HEK293 (cell line): Measurements from ENCODE around the gene DAGLA.

ENCODE experiments used
- CTCF ChIA-PET: fragments of 350-600 bp; formaldehyde crosslinking; extraction: SDS; loops from one replicate; lab custom pipeline; 2021; ENCODE audit warnings: antibody characterized with exemption; lab: Yijun Ruan, JAX
- POLR2A ChIA-PET: fragments of 300-600 bp; formaldehyde crosslinking; extraction: SDS; loops from one replicate; lab custom pipeline; 2020; ENCODE audit warnings: antibody characterized with exemption, inconsistent platforms; lab: Yijun Ruan, JAX
- H3K27ac ChIP-seq: fragments of 200-500 bp; sonication (Bioruptor generic); 2 replicates; pipeline ENCODE4 v1.5.1; 2014; ENCODE audit warnings: low read depth, low read length, control low read depth, inconsistent platforms; ENCODE audit errors: extremely low read depth
- H3K36me3 ChIP-seq, 2 experiments: fragments of 200-500 bp in 1 of 2; sonication (Bioruptor generic) in 1 of 2; 1 replicate in 1 of 2; 2 replicates in 1 of 2; pipeline ENCODE4 v1.5.1; 2014 to 2017; ENCODE audit warnings: inconsistent platforms in 2 of 2, low read length in 2 of 2; ENCODE audit not compliant: control insufficient read depth in 2 of 2, insufficient read depth in 1 of 2
- H3K4me1 ChIP-seq: fragments of 200-500 bp; sonication (Bioruptor generic); 2 replicates; pipeline ENCODE4 v1.5.1; 2014; ENCODE audit warnings: mild to moderate bottlenecking, low read length, inconsistent platforms; ENCODE audit not compliant: control insufficient read depth, insufficient read depth
- H3K4me3 ChIP-seq: 2 replicates; pipeline ENCODE4 v1.5.1; 2011; ENCODE audit warnings: low read depth, mild to moderate bottlenecking, control low read depth, low read length, moderate library complexity
- H3K9me3 ChIP-seq: fragments of 200-500 bp; sonication (Bioruptor generic); 2 replicates; pipeline ENCODE4 v1.5.1; 2014; ENCODE audit warnings: low read depth, low read length, inconsistent platforms; ENCODE audit not compliant: control insufficient read depth, insufficient read depth
- EGR2 ChIP-seq: fragments of 450-650 bp; formaldehyde crosslinking; IDR thresholded peaks from 2 replicates; pipeline ENCODE4 v1.5.1; 2016; ENCODE audit warnings: low read depth, missing biosample characterization, missing genetic modification characterization
- KLF9 ChIP-seq: fragments of 450-650 bp; formaldehyde crosslinking; IDR thresholded peaks from 2 replicates; pipeline ENCODE4 v1.5.1; 2016; ENCODE audit warnings: missing biosample characterization, missing genetic modification characterization, low read depth
- TCF7L2 ChIP-seq: IDR thresholded peaks from 2 replicates; pipeline ENCODE4 v1.6.1; 2011; ENCODE audit warnings: low read depth, mild to moderate bottlenecking, inconsistent platforms, low read length, moderate library complexity, borderline replicate concordance
- ZBTB1 ChIP-seq: fragments of 450-650 bp; formaldehyde crosslinking; IDR thresholded peaks from 2 replicates; pipeline ENCODE4 v1.5.1; 2016; ENCODE audit warnings: missing biosample characterization, missing genetic modification characterization
- ZBTB17 ChIP-seq: fragments of 450-650 bp; formaldehyde crosslinking; IDR thresholded peaks from 2 replicates; pipeline ENCODE4 v1.5.1; 2016; ENCODE audit warnings: missing biosample characterization, missing genetic modification characterization
- ZBTB20 ChIP-seq: fragments of 450-650 bp; formaldehyde crosslinking; IDR thresholded peaks from 2 replicates; pipeline ENCODE4 v1.5.1; 2016; ENCODE audit warnings: missing biosample characterization, missing genetic modification characterization
- ZFHX2 ChIP-seq: fragments of 450-650 bp; formaldehyde crosslinking; conservative IDR thresholded peaks from 2 replicates; pipeline ENCODE4 v1.5.1; 2016; ENCODE audit warnings: missing biosample characterization, missing genetic modification characterization
- ZIC2 ChIP-seq: fragments of 450-650 bp; formaldehyde crosslinking; IDR thresholded peaks from 2 replicates; pipeline ENCODE4 v1.5.1; 2016; ENCODE audit warnings: missing biosample characterization, missing genetic modification characterization
- ZNF133 ChIP-seq: fragments of 450-650 bp; formaldehyde crosslinking; IDR thresholded peaks from 2 replicates; pipeline ENCODE4 v1.5.1; 2016; ENCODE audit warnings: missing biosample characterization, missing genetic modification characterization
- ZNF266 ChIP-seq: fragments of 450-650 bp; formaldehyde crosslinking; IDR thresholded peaks from 2 replicates; pipeline ENCODE4 v1.5.1; 2016; ENCODE audit warnings: missing biosample characterization, missing genetic modification characterization, low read depth
- ZNF433 ChIP-seq: fragments of 450-650 bp; formaldehyde crosslinking; IDR thresholded peaks from 2 replicates; pipeline ENCODE4 v1.5.1; 2016; ENCODE audit warnings: missing biosample characterization, missing genetic modification characterization, low read depth
- ZNF555 ChIP-seq: fragments of 450-650 bp; formaldehyde crosslinking; conservative IDR thresholded peaks from 2 replicates; pipeline ENCODE4 v1.5.1; 2017; ENCODE audit warnings: missing biosample characterization, mild to moderate bottlenecking, missing genetic modification characterization, inconsistent platforms
- ZNF707 ChIP-seq: fragments of 450-650 bp; formaldehyde crosslinking; IDR thresholded peaks from 2 replicates; pipeline ENCODE4 v1.5.1; 2016; ENCODE audit warnings: missing biosample characterization, missing genetic modification characterization
- ZSCAN30 ChIP-seq: fragments of 450-650 bp; IDR thresholded peaks from 2 replicates; pipeline ENCODE4 v1.5.1; 2018; ENCODE audit warnings: missing biosample characterization, mild to moderate bottlenecking, missing genetic modification characterization, moderate library complexity
- TF ChIP-seq, protein P1 (sequence below): fragments of 450-650 bp; formaldehyde crosslinking; IDR thresholded peaks from 2 replicates; pipeline ENCODE4 v1.5.1; 2016; ENCODE audit warnings: missing biosample characterization, missing genetic modification characterization
- TF ChIP-seq, protein P2 (sequence below): fragments of 450-650 bp; formaldehyde crosslinking; IDR thresholded peaks from 2 replicates; pipeline ENCODE4 v1.5.1; 2016; ENCODE audit warnings: missing biosample characterization, missing genetic modification characterization
- TF ChIP-seq, protein P3 (sequence below): fragments of 450-650 bp; formaldehyde crosslinking; IDR thresholded peaks from 2 replicates; pipeline ENCODE4 v1.5.1; 2016; ENCODE audit warnings: missing biosample characterization, missing genetic modification characterization

Gene DAGLA

DNA sequence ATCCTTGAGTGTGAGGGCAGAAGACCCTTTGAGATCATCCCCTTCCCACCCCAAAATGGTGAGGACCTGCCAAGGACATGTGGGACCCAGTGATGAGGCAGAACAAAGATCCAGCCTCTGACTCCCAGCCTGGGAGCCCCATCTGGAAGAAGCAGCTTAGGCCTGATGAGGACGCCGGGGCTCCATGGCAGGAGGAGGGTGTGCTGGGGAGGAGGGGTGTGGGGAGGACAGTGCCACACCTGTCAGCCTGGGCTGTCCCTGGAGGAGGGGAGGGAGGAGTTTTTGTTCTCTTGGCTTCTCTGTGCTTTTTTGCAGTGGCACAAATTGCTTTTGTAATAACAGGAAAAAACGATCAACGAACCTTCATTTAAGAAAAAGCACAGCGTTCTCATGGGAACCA is 44.4 kb upstream of the DAGLA start:
- CTCF ChIA-PET, result interaction anchor here (0.5 to 6.6 kb wide), 7 partner anchors 13 to 189 kb away, joined by 3 to 47 read pairs (median 4); no protein-coding TSS in a partner anchor
- Histone ChIP-seq H3K9me3 (no peaks in the 10 kb centered on the region), H3K4me3 (no peak overlapping the region)
- TF ChIP-seq, protein P1, sequence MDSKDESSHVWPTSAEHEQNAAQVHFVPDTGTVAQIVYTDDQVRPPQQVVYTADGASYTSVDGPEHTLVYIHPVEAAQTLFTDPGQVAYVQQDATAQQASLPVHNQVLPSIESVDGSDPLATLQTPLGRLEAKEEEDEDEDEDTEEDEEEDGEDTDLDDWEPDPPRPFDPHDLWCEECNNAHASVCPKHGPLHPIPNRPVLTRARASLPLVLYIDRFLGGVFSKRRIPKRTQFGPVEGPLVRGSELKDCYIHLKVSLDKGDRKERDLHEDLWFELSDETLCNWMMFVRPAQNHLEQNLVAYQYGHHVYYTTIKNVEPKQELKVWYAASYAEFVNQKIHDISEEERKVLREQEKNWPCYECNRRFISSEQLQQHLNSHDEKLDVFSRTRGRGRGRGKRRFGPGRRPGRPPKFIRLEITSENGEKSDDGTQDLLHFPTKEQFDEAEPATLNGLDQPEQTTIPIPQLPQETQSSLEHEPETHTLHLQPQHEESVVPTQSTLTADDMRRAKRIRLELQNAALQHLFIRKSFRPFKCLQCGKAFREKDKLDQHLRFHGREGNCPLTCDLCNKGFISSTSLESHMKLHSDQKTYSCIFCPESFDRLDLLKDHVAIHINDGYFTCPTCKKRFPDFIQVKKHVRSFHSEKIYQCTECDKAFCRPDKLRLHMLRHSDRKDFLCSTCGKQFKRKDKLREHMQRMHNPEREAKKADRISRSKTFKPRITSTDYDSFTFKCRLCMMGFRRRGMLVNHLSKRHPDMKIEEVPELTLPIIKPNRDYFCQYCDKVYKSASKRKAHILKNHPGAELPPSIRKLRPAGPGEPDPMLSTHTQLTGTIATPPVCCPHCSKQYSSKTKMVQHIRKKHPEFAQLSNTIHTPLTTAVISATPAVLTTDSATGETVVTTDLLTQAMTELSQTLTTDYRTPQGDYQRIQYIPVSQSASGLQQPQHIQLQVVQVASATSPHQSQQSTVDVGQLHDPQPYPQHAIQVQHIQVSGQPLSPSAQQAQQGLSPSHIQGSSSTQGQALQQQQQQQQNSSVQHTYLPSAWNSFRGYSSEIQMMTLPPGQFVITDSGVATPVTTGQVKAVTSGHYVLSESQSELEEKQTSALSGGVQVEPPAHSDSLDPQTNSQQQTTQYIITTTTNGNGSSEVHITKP (tag by site-specific recombination), result no peak
- TF ChIP-seq TCF7L2 (no peak), ZNF266 (no peak), ZBTB17 (no peak), KLF9 (tag by site-specific recombination) (no peak), ZNF133 (tag by site-specific recombination) (no peak), ZFHX2 (tag by site-specific recombination) (no peak), ZNF433 (tag by site-specific recombination) (no peak), ZSCAN30 (tag by site-specific recombination) (no peak), EGR2 (tag by site-specific recombination) (no peak), ZBTB20 (tag by site-specific recombination) (no peak), ZNF555 (tag by site-specific recombination) (no peak), ZNF707 (tag by site-specific recombination) (no peak), ZIC2 (no peak)
- TF ChIP-seq, protein P2, sequence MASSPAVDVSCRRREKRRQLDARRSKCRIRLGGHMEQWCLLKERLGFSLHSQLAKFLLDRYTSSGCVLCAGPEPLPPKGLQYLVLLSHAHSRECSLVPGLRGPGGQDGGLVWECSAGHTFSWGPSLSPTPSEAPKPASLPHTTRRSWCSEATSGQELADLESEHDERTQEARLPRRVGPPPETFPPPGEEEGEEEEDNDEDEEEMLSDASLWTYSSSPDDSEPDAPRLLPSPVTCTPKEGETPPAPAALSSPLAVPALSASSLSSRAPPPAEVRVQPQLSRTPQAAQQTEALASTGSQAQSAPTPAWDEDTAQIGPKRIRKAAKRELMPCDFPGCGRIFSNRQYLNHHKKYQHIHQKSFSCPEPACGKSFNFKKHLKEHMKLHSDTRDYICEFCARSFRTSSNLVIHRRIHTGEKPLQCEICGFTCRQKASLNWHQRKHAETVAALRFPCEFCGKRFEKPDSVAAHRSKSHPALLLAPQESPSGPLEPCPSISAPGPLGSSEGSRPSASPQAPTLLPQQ (tag by site-specific recombination), result no peak
- TF ChIP-seq, protein P3, sequence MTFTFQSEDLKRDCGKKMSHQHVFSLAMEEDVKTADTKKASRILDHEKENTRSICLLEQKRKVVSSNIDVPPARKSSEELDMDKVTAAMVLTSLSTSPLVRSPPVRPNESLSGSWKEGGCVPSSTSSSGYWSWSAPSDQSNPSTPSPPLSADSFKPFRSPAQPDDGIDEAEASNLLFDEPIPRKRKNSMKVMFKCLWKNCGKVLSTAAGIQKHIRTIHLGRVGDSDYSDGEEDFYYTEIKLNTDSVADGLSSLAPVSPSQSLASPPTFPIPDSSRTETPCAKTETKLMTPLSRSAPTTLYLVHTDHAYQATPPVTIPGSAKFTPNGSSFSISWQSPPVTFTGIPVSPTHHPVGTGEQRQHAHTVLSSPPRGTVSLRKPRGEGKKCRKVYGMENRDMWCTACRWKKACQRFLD (tag by site-specific recombination), result no peak
- TF ChIP-seq, all 188 proteins: peak for 0
- H3K36me3 ChIP-seq, result no peaks in the 10 kb centered on the region
- POLR2A ChIA-PET, result no interaction called here
- no peak overlapping the region for H3K27ac ChIP-seq
- H3K4me1 ChIP-seq, result no peaks in the 10 kb centered on the region

DNA sequence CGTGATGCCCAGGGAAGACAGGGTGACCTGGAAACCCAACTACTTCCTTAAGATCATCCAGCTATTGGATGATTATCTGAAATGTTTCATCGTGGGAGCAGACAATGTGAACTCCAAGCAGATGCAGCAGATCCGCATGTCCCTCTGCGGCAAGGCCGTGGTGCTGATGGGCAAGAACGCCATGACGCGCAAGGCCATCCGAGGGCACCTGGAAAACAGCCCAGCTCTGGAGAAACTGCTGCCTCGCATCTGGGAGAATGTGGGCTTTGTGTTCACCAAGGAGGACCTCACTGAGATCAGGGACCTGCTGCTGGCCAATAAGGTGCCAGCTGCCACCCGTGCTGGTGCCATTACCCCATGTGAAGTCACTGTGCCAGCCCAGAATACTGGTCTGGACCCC is 43.5 kb upstream of the DAGLA start:
- POLR2A ChIA-PET, result no interaction called here
- H3K4me1 ChIP-seq, result no peaks in the 10 kb centered on the region
- no peaks in the 10 kb centered on the region for H3K36me3 ChIP-seq
- no peaks in the 10 kb centered on the region for H3K9me3 ChIP-seq
- no peak overlapping the region for H3K27ac ChIP-seq
- no peak overlapping the region for H3K4me3 ChIP-seq
- TF ChIP-seq ZBTB1 (tag by site-specific recombination), result no peak
- TF ChIP-seq, all 188 proteins: peak for 0
- CTCF ChIA-PET, result interaction anchor here (0.6 to 6.6 kb wide), 7 partner anchors 9 to 190 kb away, joined by 3 to 47 read pairs (median 5); no protein-coding TSS in a partner anchor
